HepG2 (cell line): Measurements from ENCODE around the gene SLC2A4. TPM values are rescaled to one million over a fixed set of nuclear protein-coding genes. Genes with fewer than 3 reads are reported as not detected.
A peak's percentile ranks its signal among the peaks of the same experiment; 100 is the strongest.

Experiments used
- CREM ChIP-seq, 2 experiments: sonication (generic) in 1 of 2; formaldehyde crosslinking in 1 of 2; IDR thresholded peaks; 2 replicates each; pipeline versions ENCODE4 v1.4.0 to v1.6.1; 2016 to 2020; ENCODE audit warnings: antibody characterized with exemption in 1 of 2, mild to moderate bottlenecking in 1 of 2, missing genetic modification reagents in 1 of 2
- DDIT3 ChIP-seq: sonication (generic); formaldehyde crosslinking; IDR thresholded peaks from 2 replicates; pipeline ENCODE4 v1.4.0; 2020; ENCODE audit warnings: mild to moderate bottlenecking, missing genetic modification reagents
- E2F1 ChIP-seq: sonication (generic); formaldehyde crosslinking; IDR thresholded peaks from 2 replicates; pipeline ENCODE4 v1.5.0; 2020; ENCODE audit warnings: missing genetic modification reagents
- ELF3 ChIP-seq: IDR thresholded peaks from 2 replicates; pipeline ENCODE4 v1.6.1; 2016; ENCODE audit warnings: missing genetic modification reagents, missing compliant biosample characterization
- ETV5 ChIP-seq: IDR thresholded peaks from 2 replicates; pipeline ENCODE4 v1.6.1; 2018; ENCODE audit warnings: missing biosample characterization, missing genetic modification reagents, inconsistent platforms, borderline replicate concordance
- FOXK1 ChIP-seq: sonication (generic); formaldehyde crosslinking; IDR thresholded peaks from 2 replicates; pipeline ENCODE4 v1.4.0; 2020; ENCODE audit warnings: low read depth, missing genetic modification reagents, borderline replicate concordance
- HNRNPL ChIP-seq: fragments of 200-400 bp; formaldehyde crosslinking; IDR thresholded peaks from 2 replicates; pipeline ENCODE4 v1.6.1; 2017; ENCODE audit warnings: mild to moderate bottlenecking, low read depth, low read length
- HNRNPLL ChIP-seq: fragments of 200-400 bp; formaldehyde crosslinking; IDR thresholded peaks from 2 replicates; pipeline ENCODE4 v1.6.1; 2017; ENCODE audit warnings: mild to moderate bottlenecking, low read depth, low read length; ENCODE audit not compliant: poor library complexity, severe bottlenecking
- KAT8 ChIP-seq: IDR thresholded peaks from 2 replicates; pipeline ENCODE4 v1.6.1; 2016; ENCODE audit warnings: missing genetic modification reagents, missing compliant biosample characterization
- KDM5A ChIP-seq: fragments of 200-600 bp; sonication (generic); IDR thresholded peaks from 2 replicates; pipeline ENCODE4 v1.7.0; 2018; ENCODE audit warnings: antibody characterized with exemption, mild to moderate bottlenecking, low read length, borderline replicate concordance
- PATZ1 ChIP-seq: sonication (generic); formaldehyde crosslinking; IDR thresholded peaks from 2 replicates; pipeline ENCODE4 v1.4.0; 2020; ENCODE audit warnings: missing genetic modification reagents
- PHB2 ChIP-seq: fragments of 450-650 bp; IDR thresholded peaks from 2 replicates; pipeline ENCODE4 v1.6.1; 2018; ENCODE audit not compliant: partially characterized antibody
- PHF8 ChIP-seq: sonication (generic); formaldehyde crosslinking; IDR thresholded peaks from 2 replicates; pipeline ENCODE4 v1.5.0; 2020; ENCODE audit warnings: missing genetic modification reagents
- PRPF4 ChIP-seq: fragments of 200-400 bp; formaldehyde crosslinking; IDR thresholded peaks from 2 replicates; pipeline ENCODE4 v1.6.1; 2016; ENCODE audit warnings: low read length, low read depth; ENCODE audit not compliant: poor library complexity, severe bottlenecking
- RARA ChIP-seq: IDR thresholded peaks from 2 replicates; pipeline ENCODE4 v1.6.1; 2016; ENCODE audit warnings: missing genetic modification reagents, missing compliant biosample characterization
- RXRA ChIP-seq: sonication (generic); formaldehyde crosslinking; IDR thresholded peaks from 2 replicates; pipeline ENCODE4 v1.5.1; 2020; ENCODE audit warnings: missing genetic modification reagents
- TFDP1 ChIP-seq: IDR thresholded peaks from 2 replicates; pipeline ENCODE4 v1.6.1; 2016; ENCODE audit warnings: missing compliant biosample characterization, missing genetic modification reagents, borderline replicate concordance
- ZFP91 ChIP-seq: sonication (generic); formaldehyde crosslinking; IDR thresholded peaks from 2 replicates; pipeline ENCODE4 v1.9.0; 2022; ENCODE audit warnings: missing genetic modification reagents, mild to moderate bottlenecking, borderline replicate concordance
- ZKSCAN8 ChIP-seq: IDR thresholded peaks from 2 replicates; pipeline ENCODE4 v1.6.1; 2016; ENCODE audit warnings: borderline replicate concordance, missing genetic modification reagents, missing compliant biosample characterization
- ZNF207 ChIP-seq: fragments of 450-650 bp; IDR thresholded peaks from 2 replicates; pipeline ENCODE4 v1.6.1; 2016; ENCODE audit warnings: antibody characterized with exemption, borderline replicate concordance
- ZNF839 ChIP-seq: sonication (generic); formaldehyde crosslinking; IDR thresholded peaks from 2 replicates; pipeline ENCODE4 v1.4.0; 2020; ENCODE audit warnings: missing genetic modification reagents, mild to moderate bottlenecking, borderline replicate concordance
- polyA plus RNA-seq, 8 experiments: library from polyadenylated mRNA; depleted of rRNA in 3 of 8; stranded (reverse) in 7 of 8; unstranded in 1 of 8; fragments of >200 nt; fragmentation: Illumina TruSeq in 4 of 8; extraction: Trizol in 4 of 8; gene quantifications; 2 replicates each; pipeline versions ENCODE4 v1.2.1 to v1.2.3, GENCODE V29; 2011 to 2016; ENCODE audit warnings: low read depth in 4 of 8, missing spikeins in 1 of 8, mixed read lengths in 1 of 8; ENCODE audit not compliant: insufficient read depth in 1 of 8
- total RNA-seq, 5 experiments: library from RNA; depleted of rRNA; stranded (reverse); fragments of >200 nt; fragmentation: Illumina TruSeq; extraction: Trizol; gene quantifications; 2 replicates each; pipeline ENCODE4 v1.2.3, GENCODE V29; 2016; ENCODE audit warnings: low read depth in 1 of 5

The SLC2A4 gene
- total and polyA plus RNA-seq, 2 of the 13 experiments (the other 11 are each of a cell fraction or from before 2014, with no cell fraction given) = 4.9 to 5.8 TPM

- TF ChIP-seq CREM (IDR thresholded peaks at IDR 0.05) (peak; percentile 50), CREM (CRISPR knock-in tag; IDR thresholded peaks at IDR 0.05) (no peak), RXRA (CRISPR knock-in tag) (peak; percentile 4; the same call in 1 of the 2 replicates), E2F1 (CRISPR knock-in tag) (peak; percentile 71), ZFP91 (peak; percentile 75), RARA (CRISPR knock-in tag) (no peak), ETV5 (CRISPR knock-in tag) (no peak), ZKSCAN8 (CRISPR knock-in tag) (no peak), PHB2 (no peak), ELF3 (CRISPR knock-in tag) (no peak), KDM5A (peak; percentile 45; the same call in 1 of the 2 replicates), PRPF4 (no peak), HNRNPL (0 out of 2 replicates have a peak, but pooled peaks have one; percentile 24), KAT8 (no peak), PHF8 (peak; percentile 55), ZNF207 (no peak), DDIT3 (CRISPR knock-in tag) (no peak), ZNF839 (no peak), FOXK1 (CRISPR knock-in tag) (peak; percentile 42; the same call in 1 of the 2 replicates), PATZ1 (CRISPR knock-in tag) (peak; percentile 76), HNRNPLL (peak; percentile 65), TFDP1 (CRISPR knock-in tag) (peak; percentile 79; the same call in 1 of the 2 replicates)
These were observed at the start of gene SLC2A4 (continued) for GRCh38 chr17:7281074-7281952.
